DMS153 treated with DMSO at 0.1 percent for 48 hours (cell line): ENCODE measurements around the gene C1orf21.
A peak's percentile ranks its signal among the peaks of the same experiment; 100 is the strongest.

Source experiments
- DNase-seq: peaks from one replicate; lab custom pipeline; 2025; ENCODE audit not compliant: unreplicated experiment; lab: John Stamatoyannopoulos, UW

C1orf21 gene

GRCh38 chr1:184385865-184386311, 941 bp upstream of the C1orf21 start:
- DNase-seq, result no peak

GRCh38 chr1:184387069-184387475, 243 bp downstream of the C1orf21 start:
- DNase-seq, result no peak

GRCh38 chr1:184387476-184388318, 868 bp downstream of the C1orf21 start:
- peak; percentile 46 for DNase-seq

- DNase-seq, result no peak
Observed at GRCh38 chr1:184388319-184388889, 1.6 kb downstream of the C1orf21 start.

- DNase-seq, result peak; percentile 50
Observed at GRCh38 chr1:184388971-184389370, 2.1 kb downstream of the C1orf21 start.

GRCh38 chr1:184389446-184389845, 2.6 kb downstream of the C1orf21 start:
- no peak for DNase-seq

- no peak for DNase-seq
Observed at GRCh38 chr1:184390889-184391288, 4.1 kb downstream of the C1orf21 start.

GRCh38 chr1:184392067-184392466, 5.2 kb downstream of the C1orf21 start:
- DNase-seq, result no peak

GRCh38 chr1:184392779-184393522, 6.1 kb downstream of the C1orf21 start:
- DNase-seq, result no peak

GRCh38 chr1:184393962-184394361, 7.1 kb downstream of the C1orf21 start:
- no peak for DNase-seq

GRCh38 chr1:184395370-184395769, 8.5 kb downstream of the C1orf21 start:
- DNase-seq, result no peak

GRCh38 chr1:184395937-184396480, 9.2 kb downstream of the C1orf21 start:
- no peak for DNase-seq

GRCh38 chr1:184399192-184399847, 12.5 kb downstream of the C1orf21 start:
- DNase-seq, result no peak

- no peak for DNase-seq
Observed at GRCh38 chr1:184403961-184404726, 17.3 kb downstream of the C1orf21 start.

- no peak for DNase-seq
Observed at GRCh38 chr1:184404727-184405027, 17.8 kb downstream of the C1orf21 start.

GRCh38 chr1:184405094-184405800, 18.4 kb downstream of the C1orf21 start:
- DNase-seq, result no peak

GRCh38 chr1:184405801-184406142, 18.9 kb downstream of the C1orf21 start:
- DNase-seq, result no peak

GRCh38 chr1:184406479-184406878, 19.6 kb downstream of the C1orf21 start:
- DNase-seq, result no peak

- no peak for DNase-seq
Observed at GRCh38 chr1:184407816-184408510, 21.1 kb downstream of the C1orf21 start.
